Gastrocnemius medialis (tissue), 4 donors: Measurements from ENCODE around the gene VPS35L. TPM values are rescaled to one million over a fixed set of nuclear protein-coding genes. Genes with fewer than 3 reads are reported as not detected.

Source experiments
- ATAC-seq, 2 donors: fragments of 150-250 bp; one replicate each; pipeline ENCODE4 v1.9.1; 2016
- DNase-seq, 2 donors: peaks; one replicate each; pipeline ENCODE4 v3.0.0-alpha.2; 2019
- H3K27ac ChIP-seq, 4 donors: fragments of 200-600 bp; sonication (generic); 1 replicate in 1 of 4; 2 replicates in 3 of 4; pipeline ENCODE4 v1.5.1; 2016 to 2018; ENCODE audit warnings: mild to moderate bottlenecking in 2 of 4, moderate library complexity in 1 of 4
- H3K27me3 ChIP-seq, 3 donors: fragments of 200-600 bp; sonication (generic) in 2 of 3; 1 replicate in 1 of 3; 2 replicates in 2 of 3; pipeline versions ENCODE4 v1.5.1 to v1.6.0; 2016 to 2019; ENCODE audit warnings: mild to moderate bottlenecking in 1 of 3, moderate library complexity in 1 of 3
- H3K36me3 ChIP-seq, 2 donors: fragments of 200-600 bp; sonication (generic) in 1 of 2; one replicate each; pipeline ENCODE4 v1.5.1; 2017 to 2018
- H3K4me1 ChIP-seq, 2 donors: fragments of 200-600 bp; sonication (generic) in 1 of 2; one replicate each; pipeline ENCODE4 v1.5.1; 2016 to 2017; ENCODE audit warnings: mild to moderate bottlenecking in 2 of 2
- H3K4me3 ChIP-seq, 4 donors: fragments of 200-600 bp; sonication (generic) in 3 of 4; 1 replicate in 1 of 4; 2 replicates in 3 of 4; pipeline ENCODE4 v1.5.1; 2016 to 2019; ENCODE audit warnings: mild to moderate bottlenecking in 2 of 4
- H3K9me3 ChIP-seq, 3 donors: fragments of 200-600 bp; sonication (generic) in 2 of 3; 1 replicate in 1 of 3; 2 replicates in 2 of 3; pipeline ENCODE4 v1.5.1; 2016 to 2019
- POLR2A ChIP-seq, 2 donors: fragments of 450-650 bp; IDR thresholded peaks; one replicate each; pipeline ENCODE4 v1.6.1; 2017; ENCODE audit warnings: antibody characterized with exemption in 2 of 2, mild to moderate bottlenecking in 2 of 2, moderate library complexity in 2 of 2
- in situ Hi-C, 4 donors: fragments of 200-750 bp; cut with MboI; loops; one replicate each; pipeline versions ENCODE4 v1.15.0 to v1.8.0; 2017; ENCODE audit warnings: low sequenced_read_pairs in 4 of 4
- intact Hi-C: fragments of 100-400 bp; cut with DNase I; formaldehyde crosslinking; loops from one replicate; pipeline ENCODE4 v1.15.1; 2023; ENCODE audit warnings: low total_unique reads
- total RNA-seq, 4 donors: library from RNA; depleted of rRNA; stranded (reverse); fragments of >200 nt; gene quantifications; one replicate each; pipeline versions ENCODE4 v1.1.0 to v1.2.3, GENCODE V29; 2016
- TF ChIP-seq, protein P1 (sequence below), 5 experiments: fragments of 450-650 bp in 3 of 5; fragments of 200-600 bp in 2 of 5; sonication (generic) in 2 of 5; IDR thresholded peaks in 4 of 5; conservative IDR thresholded peaks in 1 of 5; 1 replicate in 4 of 5; 2 replicates in 1 of 5; pipeline ENCODE4 v1.5.1; 2016 to 2019; ENCODE audit warnings: antibody characterized with exemption in 5 of 5, mild to moderate bottlenecking in 3 of 5, moderate library complexity in 3 of 5

The VPS35L gene
- total RNA-seq, 4 donors from 2014 or later: 16.9 to 29.1 (median 24.8) TPM

DNA sequence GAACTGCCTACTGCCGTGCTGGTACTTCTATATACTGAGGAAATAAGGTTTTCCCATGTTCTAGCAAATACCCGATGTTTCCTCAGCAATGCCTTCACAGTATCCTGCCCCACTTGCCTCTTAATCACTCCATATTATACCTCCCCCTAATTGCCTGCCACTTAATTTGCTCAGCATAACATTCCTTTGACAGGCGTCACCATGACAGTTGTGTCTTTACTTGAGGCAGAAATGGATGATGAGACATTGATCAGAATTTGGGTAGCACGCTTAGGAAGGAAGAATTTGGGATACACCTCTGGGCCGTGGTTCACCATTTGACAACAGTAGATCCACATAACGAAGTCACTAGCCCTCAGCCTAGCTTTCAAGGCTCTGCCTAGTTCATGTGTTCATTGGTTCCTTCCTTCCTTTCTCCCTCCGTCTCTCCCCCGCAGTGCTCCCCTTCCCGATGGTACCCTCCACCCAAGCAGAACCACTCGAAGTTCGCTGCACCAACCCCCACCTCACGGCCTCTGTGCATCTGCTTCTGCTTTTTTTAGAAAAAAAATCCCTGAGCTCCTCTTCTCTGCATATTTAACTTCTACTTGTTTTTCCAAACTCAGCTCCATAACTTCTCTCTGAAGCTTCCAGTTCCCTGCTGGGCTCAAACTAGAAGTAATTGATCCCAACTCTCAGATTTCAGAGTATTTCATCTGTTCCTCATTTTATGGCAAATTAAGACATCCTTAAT, 182.0 kb downstream of the VPS35L start:
- no peak overlapping the region for H3K27ac ChIP-seq
- no peak overlapping the region for H3K4me3 ChIP-seq
- H3K27me3 ChIP-seq: no peaks in the 10 kb centered on the region
- DNase-seq (no peak), ATAC-seq (no peak)
- H3K9me3 ChIP-seq: no peaks in the 10 kb centered on the region
- intact Hi-C loops (no loop called here), in situ Hi-C loops (no loop called here)
- peaks cover 12 to 19% of the 10 kb centered on the region in 2 donors for H3K4me1 ChIP-seq
- no peaks in the 10 kb centered on the region for H3K36me3 ChIP-seq
- no peak for TF ChIP-seq POLR2A (IDR thresholded peaks at IDR 0.05)
- TF ChIP-seq, protein P1, sequence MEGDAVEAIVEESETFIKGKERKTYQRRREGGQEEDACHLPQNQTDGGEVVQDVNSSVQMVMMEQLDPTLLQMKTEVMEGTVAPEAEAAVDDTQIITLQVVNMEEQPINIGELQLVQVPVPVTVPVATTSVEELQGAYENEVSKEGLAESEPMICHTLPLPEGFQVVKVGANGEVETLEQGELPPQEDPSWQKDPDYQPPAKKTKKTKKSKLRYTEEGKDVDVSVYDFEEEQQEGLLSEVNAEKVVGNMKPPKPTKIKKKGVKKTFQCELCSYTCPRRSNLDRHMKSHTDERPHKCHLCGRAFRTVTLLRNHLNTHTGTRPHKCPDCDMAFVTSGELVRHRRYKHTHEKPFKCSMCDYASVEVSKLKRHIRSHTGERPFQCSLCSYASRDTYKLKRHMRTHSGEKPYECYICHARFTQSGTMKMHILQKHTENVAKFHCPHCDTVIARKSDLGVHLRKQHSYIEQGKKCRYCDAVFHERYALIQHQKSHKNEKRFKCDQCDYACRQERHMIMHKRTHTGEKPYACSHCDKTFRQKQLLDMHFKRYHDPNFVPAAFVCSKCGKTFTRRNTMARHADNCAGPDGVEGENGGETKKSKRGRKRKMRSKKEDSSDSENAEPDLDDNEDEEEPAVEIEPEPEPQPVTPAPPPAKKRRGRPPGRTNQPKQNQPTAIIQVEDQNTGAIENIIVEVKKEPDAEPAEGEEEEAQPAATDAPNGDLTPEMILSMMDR (IDR thresholded peaks at IDR 0.05 in 4 of 5, conservative IDR thresholded peaks at IDR 0.05 in 1 of 5): no peak

DNA sequence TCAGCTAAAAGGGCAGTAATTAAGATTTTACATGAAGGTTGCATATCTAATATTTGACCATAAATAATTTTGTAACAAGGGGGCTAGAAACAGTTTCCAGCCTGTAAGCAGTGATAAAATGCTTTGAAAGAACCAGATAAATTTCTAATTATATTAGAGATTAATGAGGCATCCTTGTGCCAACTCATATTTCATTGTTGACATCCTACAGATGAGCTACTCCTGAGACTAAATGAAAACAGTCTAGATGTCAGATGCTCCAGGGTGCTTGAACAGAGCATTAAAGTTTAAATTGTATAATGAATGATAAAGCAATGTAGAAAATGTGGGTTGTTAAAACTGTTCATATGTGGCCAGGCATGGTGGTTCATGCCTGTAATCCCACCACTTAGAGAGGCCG, 185.9 kb downstream of the VPS35L start:
- H3K36me3 ChIP-seq: no peaks in the 10 kb centered on the region
- TF ChIP-seq, protein P1 (IDR thresholded peaks at IDR 0.05 in 4 of 5, conservative IDR thresholded peaks at IDR 0.05 in 1 of 5): no peak
- no peak for TF ChIP-seq POLR2A (IDR thresholded peaks at IDR 0.05)
- no peak overlapping the region for H3K4me3 ChIP-seq
- H3K9me3 ChIP-seq: no peaks in the 10 kb centered on the region
- no peak overlapping the region for H3K27ac ChIP-seq
- DNase-seq (no peak), ATAC-seq (no peak)
- intact Hi-C loops: no loop called here
- in situ Hi-C loops: no loop called here
- no peaks in the 10 kb centered on the region for H3K27me3 ChIP-seq
- no peaks in the 10 kb centered on the region for H3K4me1 ChIP-seq

DNA sequence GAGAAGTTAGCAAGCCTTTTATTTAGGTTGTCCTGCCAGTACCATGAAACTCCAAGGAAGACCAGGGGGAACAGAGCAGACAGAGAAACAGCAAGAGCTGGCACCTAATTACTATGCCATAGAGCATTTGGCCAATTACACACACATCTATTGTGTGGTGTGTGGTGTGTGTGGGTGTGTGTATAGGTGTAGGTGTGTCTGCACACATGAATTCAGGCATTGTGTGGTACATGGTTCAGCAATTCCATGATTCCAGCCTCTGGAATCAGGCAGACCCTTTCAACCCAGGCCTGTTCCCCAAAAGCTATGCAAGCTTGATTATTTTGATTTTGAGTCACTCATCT, 188.3 kb downstream of the VPS35L start:
- Histone ChIP-seq H3K4me1 (peaks cover 0 to 2% of the 10 kb centered on the region in 2 donors), H3K27ac (no peak overlapping the region), H3K9me3 (no peaks in the 10 kb centered on the region), H3K27me3 (no peaks in the 10 kb centered on the region), H3K36me3 (no peaks in the 10 kb centered on the region), H3K4me3 (no peak overlapping the region)
- intact Hi-C loops: no loop called here
- TF ChIP-seq POLR2A (IDR thresholded peaks at IDR 0.05): no peak
- TF ChIP-seq, protein P1 (IDR thresholded peaks at IDR 0.05 in 4 of 5, conservative IDR thresholded peaks at IDR 0.05 in 1 of 5): no peak
- in situ Hi-C loops: no loop called here
- ATAC-seq (no peak), DNase-seq (no peak)

DNA sequence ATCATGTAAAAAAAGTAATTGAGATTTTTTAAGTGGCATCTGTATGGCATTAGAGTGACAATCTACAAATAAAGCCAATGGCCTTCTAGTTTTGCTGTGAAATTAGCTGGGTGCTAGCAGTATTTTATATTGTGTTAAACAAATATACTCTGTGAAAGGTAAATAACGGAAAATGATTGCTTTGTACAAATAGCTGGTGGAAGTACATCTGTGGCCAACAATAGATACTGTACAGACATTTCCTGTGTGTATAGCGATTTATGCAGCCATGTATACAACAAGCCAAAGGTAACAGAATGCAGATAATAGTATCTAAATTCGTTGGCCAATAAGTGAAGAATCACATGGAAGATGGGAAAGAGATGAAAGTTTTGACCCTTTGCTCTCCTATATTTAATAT, 189.2 kb downstream of the VPS35L start:
- intact Hi-C loops: no loop called here
- Histone ChIP-seq H3K27me3 (no peaks in the 10 kb centered on the region), H3K27ac (no peak overlapping the region), H3K9me3 (no peaks in the 10 kb centered on the region), H3K4me1 (peaks cover 0 to 5% of the 10 kb centered on the region in 2 donors), H3K4me3 (no peak overlapping the region), H3K36me3 (no peaks in the 10 kb centered on the region)
- in situ Hi-C loops: no loop called here
- DNase-seq (no peak), ATAC-seq (no peak)
- TF ChIP-seq, protein P1 (IDR thresholded peaks at IDR 0.05 in 4 of 5, conservative IDR thresholded peaks at IDR 0.05 in 1 of 5): no peak
- TF ChIP-seq POLR2A (IDR thresholded peaks at IDR 0.05): no peak
